Measurements from ENCODE around the gene LHX3.

GRCh38 chr9:136206602-136207275, 1.8 kb upstream of the LHX3 start:
- TF ChIP-seq ZBTB33 (IDR thresholded peaks at IDR 0.05; ENCODE audit: borderline replicate concordance, low read depth) (no peak), CTCF (IDR thresholded peaks at IDR 0.05) (no peak), POLR2AphosphoS5 (IDR thresholded peaks at IDR 0.05; ENCODE audit: low read depth, low read length) (no peak), GATA2 (CRISPR knock-in tag; IDR thresholded peaks at IDR 0.05) (no peak), EP300 (IDR thresholded peaks at IDR 0.05; ENCODE audit: borderline replicate concordance in 1 of 2, low read depth in 1 of 2, low read length in 1 of 2) (0 out of 4 replicates have a peak, but pooled peaks of 1 of the 2 experiments have one; percentile 18), USF2 (IDR thresholded peaks at IDR 0.05; ENCODE audit: borderline replicate concordance, low read depth, low read length) (no peak), SMC3 (IDR thresholded peaks at IDR 0.05; ENCODE audit: low read depth, low read length) (no peak), RCOR1 (IDR thresholded peaks at IDR 0.05; ENCODE audit: low read length) (peak; percentile 40; the same call in 1 of the 2 replicates), REST (IDR thresholded peaks at IDR 0.05; ENCODE audit: low read depth, low read length) (no peak), GABPA (IDR thresholded peaks at IDR 0.05; ENCODE audit: low read depth) (no peak)
